ENCODE data around the gene SMG6. TPM values are rescaled to one million over a fixed set of nuclear protein-coding genes. Genes with fewer than 3 reads are reported as not detected.
"Not testable (repeated sequence)": the region's sequence is repeated elsewhere in the genome, so short reads cannot be mapped to it uniquely, and the experiment has no call there.

Gene SMG6
- total and polyA plus RNA-seq, 2 of the 8 experiments (the other 6 are each of a cell fraction or from before 2014, with no cell fraction given) = 18.5 to 25.2 TPM

GRCh38 chr17:2317796-2318195 lies 14.2 kb upstream of the SMG6 start:
- no peak overlapping the region for H3K27ac ChIP-seq (ENCODE audit: low read depth, low read length)
- H3K4ac ChIP-seq (replicated peaks; ENCODE audit: insufficient read length, low read depth, low read length) = no peak overlapping the region

GRCh38 chr17:2316916-2317205 lies 13.3 kb upstream of the SMG6 start:
- H3K79me2 ChIP-seq (ENCODE audit: control insufficient read depth in 1 of 2, insufficient read depth in 2 of 2, low read length in 2 of 2); H4K5ac ChIP-seq (ENCODE audit: insufficient read length, low read depth, low read length); H3K18ac ChIP-seq (ENCODE audit: extremely low read depth, low read length); H2BK120ac ChIP-seq (replicated peaks; ENCODE audit: low read depth, low read length); H2BK5ac ChIP-seq (ENCODE audit: low read depth, low read length); H4K8ac ChIP-seq (ENCODE audit: extremely low read depth, insufficient read depth, low read length); H3K79me1 ChIP-seq (ENCODE audit: low read depth, low read length); H3K4ac ChIP-seq (replicated peaks; ENCODE audit: insufficient read length, low read depth, low read length); H3K27me3 ChIP-seq (replicated peaks in 1 of 4; ENCODE audit: control insufficient read depth in 3 of 4, extremely low read depth in 1 of 4, insufficient read depth in 3 of 4, low read length in 3 of 4); H3K56ac ChIP-seq (replicated peaks; ENCODE audit: insufficient read length, low read depth, low read length); FAIRE-seq; H3K36me3 ChIP-seq (ENCODE audit: control insufficient read depth in 2 of 4, insufficient read depth in 4 of 4, low read length in 3 of 4); H3K4me2 ChIP-seq (ENCODE audit: insufficient read depth in 1 of 2, low read depth in 2 of 2, low read length in 2 of 2); H3K9ac ChIP-seq (replicated peaks in 1 of 4; ENCODE audit: extremely low read depth in 1 of 4, low read depth in 3 of 4, low read length in 3 of 4); H3K23me2 ChIP-seq (ENCODE audit: low read depth, low read length); H2BK12ac ChIP-seq (ENCODE audit: low read depth, low read length); DNase-seq (ENCODE audit: low read depth in 1 of 2, low spot score in 2 of 2); H3K23ac ChIP-seq (ENCODE audit: insufficient read length); H2AFZ ChIP-seq (ENCODE audit: low read length); H2AK5ac ChIP-seq (ENCODE audit: low read depth, low read length); H3K9me3 ChIP-seq (ENCODE audit: insufficient read depth in 2 of 2, low read depth in 1 of 2, low read length in 1 of 2); H4K20me1 ChIP-seq (replicated peaks in 1 of 2; ENCODE audit: control insufficient read depth in 1 of 2, insufficient read depth in 2 of 2, low read length in 2 of 2); H3K4me1 ChIP-seq (replicated peaks in 1 of 4; ENCODE audit: control insufficient read depth in 3 of 4, insufficient read depth in 4 of 4, low read length in 3 of 4); H3K14ac ChIP-seq (ENCODE audit: insufficient read length); H2BK15ac ChIP-seq (ENCODE audit: low read length); H3K27ac ChIP-seq (ENCODE audit: low read depth, low read length); CTCF ChIA-PET (ENCODE audit: partially characterized antibody); H4K91ac ChIP-seq (replicated peaks; ENCODE audit: insufficient read length, low read length); H2BK20ac ChIP-seq (ENCODE audit: low read length); H3K4me3 ChIP-seq (ENCODE audit: extremely low read depth in 1 of 4, insufficient read depth in 2 of 4, low read depth in 3 of 4, low read length in 4 of 4): not testable (repeated sequence)
- 91% methylated on average over 6 of the region's 7 CpGs; no CpG with 5 or more reads in 1 of the 2 experiments for WGBS, 2 experiments (ENCODE audit: extremely low coverage in 1 of 2, insufficient coverage in 1 of 2, insufficient read length in 1 of 2, insufficient replicate concordance in 2 of 2, low coverage in 1 of 2, low lambda C conversion rate in 2 of 2, missing lambda C conversion rate in 1 of 2)
- POLR2A ChIA-PET (ENCODE audit: partially characterized antibody) = interaction anchor here (12.1 kb wide), 1 partner anchor 15 kb away, joined by 230 read pairs; the partner anchor contains the start of genes SGSM2 and TSR1

More at GRCh38 chr17:2317796-2318195, 14.2 kb upstream of the SMG6 start:
- Histone ChIP-seq H3K36me3 (ENCODE audit: control insufficient read depth in 2 of 4, insufficient read depth in 4 of 4, low read length in 3 of 4) (peaks cover 0 to 12% (median 7%) of the 10 kb centered on the region in 4 experiments; a peak in 6 of 8 replicates), H2BK20ac (ENCODE audit: low read length) (no peak overlapping the region), H2BK15ac (ENCODE audit: low read length) (no peak overlapping the region), H3K9ac (replicated peaks in 1 of 4; ENCODE audit: extremely low read depth in 1 of 4, low read depth in 3 of 4, low read length in 3 of 4) (no peak overlapping the region), H2BK120ac (replicated peaks; ENCODE audit: low read depth, low read length) (no peak overlapping the region), H4K20me1 (replicated peaks in 1 of 2; ENCODE audit: control insufficient read depth in 1 of 2, insufficient read depth in 2 of 2, low read length in 2 of 2) (no peaks in the 10 kb centered on the region), H3K4me1 (replicated peaks in 1 of 4; ENCODE audit: control insufficient read depth in 3 of 4, insufficient read depth in 4 of 4, low read length in 3 of 4) (no peaks in the 10 kb centered on the region), H2BK5ac (ENCODE audit: low read depth, low read length) (no peak overlapping the region), H4K8ac (ENCODE audit: extremely low read depth, insufficient read depth, low read length) (no peak overlapping the region), H2AFZ (ENCODE audit: low read length) (no peak overlapping the region), H4K5ac (ENCODE audit: insufficient read length, low read depth, low read length) (no peak overlapping the region), H4K91ac (replicated peaks; ENCODE audit: insufficient read length, low read length) (no peak overlapping the region), H3K79me2 (ENCODE audit: control insufficient read depth in 1 of 2, insufficient read depth in 2 of 2, low read length in 2 of 2) (no peaks in the 10 kb centered on the region), H3K23me2 (ENCODE audit: low read depth, low read length) (no peaks in the 10 kb centered on the region), H3K9me3 (ENCODE audit: insufficient read depth in 2 of 2, low read depth in 1 of 2, low read length in 1 of 2) (no peaks in the 10 kb centered on the region), H3K4me3 (ENCODE audit: extremely low read depth in 1 of 4, insufficient read depth in 2 of 4, low read depth in 3 of 4, low read length in 4 of 4) (no peak overlapping the region), H3K23ac (ENCODE audit: insufficient read length) (no peak overlapping the region), H3K56ac (replicated peaks; ENCODE audit: insufficient read length, low read depth, low read length) (no peak overlapping the region), H3K4me2 (ENCODE audit: insufficient read depth in 1 of 2, low read depth in 2 of 2, low read length in 2 of 2) (no peak overlapping the region), H3K79me1 (ENCODE audit: low read depth, low read length) (no peaks in the 10 kb centered on the region), H2AK5ac (ENCODE audit: low read depth, low read length) (no peak overlapping the region), H3K14ac (ENCODE audit: insufficient read length) (no peak overlapping the region), H2BK12ac (ENCODE audit: low read depth, low read length) (no peak overlapping the region), H3K27me3 (replicated peaks in 1 of 4; ENCODE audit: control insufficient read depth in 3 of 4, extremely low read depth in 1 of 4, insufficient read depth in 3 of 4, low read length in 3 of 4) (no peaks in the 10 kb centered on the region), H3K18ac (ENCODE audit: extremely low read depth, low read length) (no peak overlapping the region)
- POLR2A ChIA-PET (ENCODE audit: partially characterized antibody) = interaction anchor here (0.6 to 12.1 kb wide), 6 partner anchors 10 to 320 kb away, joined by 3 to 230 read pairs (median 4); partner anchors contain the start of genes SGSM2 and TSR1
- WGBS, 2 experiments (ENCODE audit: extremely low coverage in 1 of 2, insufficient coverage in 1 of 2, insufficient read length in 1 of 2, insufficient replicate concordance in 2 of 2, low coverage in 1 of 2, low lambda C conversion rate in 2 of 2, missing lambda C conversion rate in 1 of 2) = 90% methylated on average over 3 of the region's 3 CpGs; no CpG with 5 or more reads in 1 of the 2 experiments
- DNase-seq (ENCODE audit: low read depth in 1 of 2, low spot score in 2 of 2) (no peak), FAIRE-seq (no peak)
- TF ChIP-seq TBP (IDR thresholded peaks at IDR 0.05; ENCODE audit: low read depth, low read length) (no peak), ASH2L (IDR thresholded peaks at IDR 0.05; ENCODE audit: low read length) (no peak), RFX5 (IDR thresholded peaks at IDR 0.05; ENCODE audit: borderline replicate concordance, low read depth, low read length) (no peak)
- CTCF ChIA-PET (ENCODE audit: partially characterized antibody) = no interaction called here
